ENCODE data around the gene KCNJ9. TPM values are rescaled to one million over a fixed set of nuclear protein-coding genes. Genes with fewer than 3 reads are reported as not detected.

KCNJ9 gene
- total and polyA plus RNA-seq, 10 of the 15 experiments (the other 5 are each of a cell fraction or from before 2014, with no cell fraction given), result 0.12 TPM; not detected in 9

DNA sequence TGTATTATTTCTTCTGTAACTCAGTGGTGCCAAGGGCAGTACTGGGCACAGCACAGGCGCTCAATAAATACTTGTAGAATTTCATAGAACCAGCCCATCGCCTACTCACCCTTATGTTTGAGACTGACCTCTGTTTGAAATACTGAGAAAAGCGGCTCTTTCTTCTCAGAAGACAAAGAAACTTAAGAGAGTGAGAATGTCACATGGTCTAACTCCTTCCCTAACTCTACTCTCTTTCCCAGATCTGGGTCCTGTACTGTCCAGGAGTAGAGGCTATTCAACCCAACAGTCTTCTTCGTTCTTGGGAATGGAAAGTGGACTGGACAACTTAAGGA, 12.9 kb downstream of the KCNJ9 start:
- BruUV-seq (replicated peaks), result no TSS peak
- no peak for DNase-seq (ENCODE audit: low read depth, low spot score)
- 92% methylated on average over 4 of the region's 4 CpGs for WGBS (ENCODE audit: insufficient coverage, insufficient replicate concordance, low lambda C conversion rate, missing lambda C conversion rate)

GRCh38 chr1:160094806-160095205, 13.5 kb downstream of the KCNJ9 start:
- H3K4me1 ChIP-seq (ENCODE audit: control insufficient read depth, insufficient read depth, low read length), result peaks cover 21% of the 10 kb centered on the region
- TF ChIP-seq TCF12 (IDR thresholded peaks at IDR 0.05; ENCODE audit: low read depth, low read length), result no peak
- TF ChIP-seq TAF1 (IDR thresholded peaks at IDR 0.05; ENCODE audit: borderline replicate concordance, low read depth, low read length), result no peak
- TF ChIP-seq EZH2 (IDR thresholded peaks at IDR 0.05; ENCODE audit: borderline replicate concordance, control insufficient read depth, low read depth, low read length), result no peak
- TF ChIP-seq SIN3A (IDR thresholded peaks at IDR 0.05; ENCODE audit: low read depth, low read length), result no peak
- no peak for TF ChIP-seq RB1 (IDR thresholded peaks at IDR 0.05; ENCODE audit: borderline replicate concordance)
- TF ChIP-seq, protein P1, sequence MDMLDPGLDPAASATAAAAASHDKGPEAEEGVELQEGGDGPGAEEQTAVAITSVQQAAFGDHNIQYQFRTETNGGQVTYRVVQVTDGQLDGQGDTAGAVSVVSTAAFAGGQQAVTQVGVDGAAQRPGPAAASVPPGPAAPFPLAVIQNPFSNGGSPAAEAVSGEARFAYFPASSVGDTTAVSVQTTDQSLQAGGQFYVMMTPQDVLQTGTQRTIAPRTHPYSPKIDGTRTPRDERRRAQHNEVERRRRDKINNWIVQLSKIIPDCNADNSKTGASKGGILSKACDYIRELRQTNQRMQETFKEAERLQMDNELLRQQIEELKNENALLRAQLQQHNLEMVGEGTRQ (IDR thresholded peaks at IDR 0.05; ENCODE audit: borderline replicate concordance, low read depth, low read length), result no peak
- no peak for TF ChIP-seq JUNB (IDR thresholded peaks at IDR 0.05)
- no peak for TF ChIP-seq NFIC (IDR thresholded peaks at IDR 0.05; ENCODE audit: low read depth, low read length)
- TF ChIP-seq STAT3 (IDR thresholded peaks at IDR 0.05; ENCODE audit: low read depth, low read length), result no peak
- no peak for TF ChIP-seq HDGF (IDR thresholded peaks at IDR 0.05)
- TF ChIP-seq BCL3 (IDR thresholded peaks at IDR 0.05; ENCODE audit: borderline replicate concordance, insufficient read depth, low read depth, low read length, poor library complexity, severe bottlenecking), result no peak

More for the DNA sequence above, 12.9 kb downstream of the KCNJ9 start:
- POLR2A ChIA-PET, result no interaction called here
- in situ Hi-C loops (cut with MboI), result no loop called here
- no peak overlapping the region for H3K27ac ChIP-seq (ENCODE audit: control insufficient read depth, insufficient read depth)
- ATAC-seq, result no peak
- H4K20me1 ChIP-seq (ENCODE audit: control insufficient read depth, insufficient read depth), result no peaks in the 10 kb centered on the region; the same call in 1 of the 2 replicates
- H2AFZ ChIP-seq (ENCODE audit: control insufficient read depth, low read depth, low read length), result no peak overlapping the region
- peaks cover 19% of the 10 kb centered on the region for H3K4me1 ChIP-seq (ENCODE audit: control insufficient read depth, insufficient read depth, low read length)
- CTCF ChIA-PET, result interaction anchor here (5.7 to 30.2 kb wide), 2 partner anchors 7 to 35 kb away, joined by 91 to 1035 read pairs; partner anchors contain the start of genes KCNJ10 and KCNJ9
- peaks cover 9% of the 10 kb centered on the region for H3K79me2 ChIP-seq (ENCODE audit: control insufficient read depth, insufficient read depth, low read length)
- H3K36me3 ChIP-seq (ENCODE audit: control insufficient read depth in 2 of 2, insufficient read depth in 2 of 2, low read length in 1 of 2), result peaks cover 0 to 2% of the 10 kb centered on the region in 2 experiments; a peak in 2 of 4 replicates
- no peak overlapping the region for H3K4me2 ChIP-seq (ENCODE audit: control insufficient read depth, insufficient read depth)
- SMC1A ChIA-PET (ENCODE audit: uncharacterized antibody, unreplicated experiment), result no interaction called here
- RAD21 ChIA-PET (ENCODE audit: unreplicated experiment), result no interaction called here
- FAIRE-seq, result no peak
- no peak overlapping the region for H3K4me3 ChIP-seq
- TF ChIP-seq EED (IDR thresholded peaks at IDR 0.05; ENCODE audit: low read depth) (no peak), GATAD2B (conservative IDR thresholded peaks at IDR 0.05; ENCODE audit: low read depth) (no peak), NBN (IDR thresholded peaks at IDR 0.05) (no peak), POLR2A (IDR thresholded peaks at IDR 0.05; ENCODE audit: low read depth, low read length) (no peak), MXI1 (IDR thresholded peaks at IDR 0.05; ENCODE audit: low read depth, low read length) (no peak)
- no peak overlapping the region for H3K9ac ChIP-seq (ENCODE audit: control insufficient read depth, insufficient read depth, low read length)
- H3K27me3 ChIP-seq (replicated peaks in 1 of 2; ENCODE audit: control insufficient read depth in 2 of 2, insufficient read depth in 2 of 2, low read length in 1 of 2), result no peaks in the 10 kb centered on the region
- intact Hi-C loops (cut with micrococcal nuclease; ENCODE audit: unreplicated experiment), result no loop called here
- H3K9me3 ChIP-seq (replicated peaks; ENCODE audit: control insufficient read depth, insufficient read depth, low read length), result no peaks in the 10 kb centered on the region

More at GRCh38 chr1:160094806-160095205, 13.5 kb downstream of the KCNJ9 start:
- ChIA-PET CTCF (interaction anchor here (5.7 to 30.2 kb wide), 2 partner anchors 8 to 36 kb away, joined by 91 to 1035 read pairs; partner anchors contain the start of genes KCNJ10 and KCNJ9), SMC1A (ENCODE audit: uncharacterized antibody, unreplicated experiment) (no interaction called here), RAD21 (ENCODE audit: unreplicated experiment) (no interaction called here), POLR2A (no interaction called here)
- intact Hi-C loops (cut with micrococcal nuclease; ENCODE audit: unreplicated experiment), result no loop called here
- no peaks in the 10 kb centered on the region for H3K27me3 ChIP-seq (replicated peaks in 1 of 2; ENCODE audit: control insufficient read depth in 2 of 2, insufficient read depth in 2 of 2, low read length in 1 of 2)
- H3K4me2 ChIP-seq (ENCODE audit: control insufficient read depth, insufficient read depth), result no peak overlapping the region
- peaks cover 0 to 2% of the 10 kb centered on the region in 2 experiments; a peak in 2 of 4 replicates for H3K36me3 ChIP-seq (ENCODE audit: control insufficient read depth in 2 of 2, insufficient read depth in 2 of 2, low read length in 1 of 2)
- no peak overlapping the region for H3K9ac ChIP-seq (ENCODE audit: control insufficient read depth, insufficient read depth, low read length)
- no peak overlapping the region for H3K27ac ChIP-seq (ENCODE audit: control insufficient read depth, insufficient read depth)
- H2AFZ ChIP-seq (ENCODE audit: control insufficient read depth, low read depth, low read length), result no peak overlapping the region
- WGBS (ENCODE audit: insufficient coverage, insufficient replicate concordance, low lambda C conversion rate, missing lambda C conversion rate), result 96% methylated on average over 14 of the region's 14 CpGs
- no peak overlapping the region for H3K4me3 ChIP-seq
- BruUV-seq (replicated peaks), result no TSS peak
- no peak for ATAC-seq
- no peaks in the 10 kb centered on the region for H3K9me3 ChIP-seq (replicated peaks; ENCODE audit: control insufficient read depth, insufficient read depth, low read length)
- no peaks in the 10 kb centered on the region; the same call in 1 of the 2 replicates for H4K20me1 ChIP-seq (ENCODE audit: control insufficient read depth, insufficient read depth)
- peaks cover 9% of the 10 kb centered on the region for H3K79me2 ChIP-seq (ENCODE audit: control insufficient read depth, insufficient read depth, low read length)
- no peak for FAIRE-seq
- in situ Hi-C loops (cut with MboI), result loop anchor here (5.0 kb wide), 3 partner anchors 157 to 282 kb away; no protein-coding TSS in a partner anchor
- DNase-seq (ENCODE audit: low read depth, low spot score), result no peak
